ENCODE results near the gene ABCB6.
A peak's percentile ranks its signal among the peaks of the same experiment; 100 is the strongest.

ABCB6 gene

GRCh38 chr2:219177552-219178376 is 41.0 kb downstream of the ABCB6 start, which contains the start of gene RETREG2 (continued):
- TF ChIP-seq, protein P1, sequence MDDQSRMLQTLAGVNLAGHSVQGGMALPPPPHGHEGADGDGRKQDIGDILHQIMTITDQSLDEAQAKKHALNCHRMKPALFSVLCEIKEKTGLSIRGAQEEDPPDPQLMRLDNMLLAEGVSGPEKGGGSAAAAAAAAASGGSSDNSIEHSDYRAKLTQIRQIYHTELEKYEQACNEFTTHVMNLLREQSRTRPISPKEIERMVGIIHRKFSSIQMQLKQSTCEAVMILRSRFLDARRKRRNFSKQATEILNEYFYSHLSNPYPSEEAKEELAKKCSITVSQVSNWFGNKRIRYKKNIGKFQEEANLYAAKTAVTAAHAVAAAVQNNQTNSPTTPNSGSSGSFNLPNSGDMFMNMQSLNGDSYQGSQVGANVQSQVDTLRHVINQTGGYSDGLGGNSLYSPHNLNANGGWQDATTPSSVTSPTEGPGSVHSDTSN (CRISPR knock-in tag; IDR thresholded peaks at IDR 0.05), result peak; percentile 33; the same call in 1 of the 2 replicates
- TF ChIP-seq, protein P2, sequence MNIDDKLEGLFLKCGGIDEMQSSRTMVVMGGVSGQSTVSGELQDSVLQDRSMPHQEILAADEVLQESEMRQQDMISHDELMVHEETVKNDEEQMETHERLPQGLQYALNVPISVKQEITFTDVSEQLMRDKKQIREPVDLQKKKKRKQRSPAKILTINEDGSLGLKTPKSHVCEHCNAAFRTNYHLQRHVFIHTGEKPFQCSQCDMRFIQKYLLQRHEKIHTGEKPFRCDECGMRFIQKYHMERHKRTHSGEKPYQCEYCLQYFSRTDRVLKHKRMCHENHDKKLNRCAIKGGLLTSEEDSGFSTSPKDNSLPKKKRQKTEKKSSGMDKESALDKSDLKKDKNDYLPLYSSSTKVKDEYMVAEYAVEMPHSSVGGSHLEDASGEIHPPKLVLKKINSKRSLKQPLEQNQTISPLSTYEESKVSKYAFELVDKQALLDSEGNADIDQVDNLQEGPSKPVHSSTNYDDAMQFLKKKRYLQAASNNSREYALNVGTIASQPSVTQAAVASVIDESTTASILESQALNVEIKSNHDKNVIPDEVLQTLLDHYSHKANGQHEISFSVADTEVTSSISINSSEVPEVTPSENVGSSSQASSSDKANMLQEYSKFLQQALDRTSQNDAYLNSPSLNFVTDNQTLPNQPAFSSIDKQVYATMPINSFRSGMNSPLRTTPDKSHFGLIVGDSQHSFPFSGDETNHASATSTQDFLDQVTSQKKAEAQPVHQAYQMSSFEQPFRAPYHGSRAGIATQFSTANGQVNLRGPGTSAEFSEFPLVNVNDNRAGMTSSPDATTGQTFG (tag by site-specific recombination; IDR thresholded peaks at IDR 0.05; ENCODE audit: borderline replicate concordance), result no peak
- TF ChIP-seq, protein P3, sequence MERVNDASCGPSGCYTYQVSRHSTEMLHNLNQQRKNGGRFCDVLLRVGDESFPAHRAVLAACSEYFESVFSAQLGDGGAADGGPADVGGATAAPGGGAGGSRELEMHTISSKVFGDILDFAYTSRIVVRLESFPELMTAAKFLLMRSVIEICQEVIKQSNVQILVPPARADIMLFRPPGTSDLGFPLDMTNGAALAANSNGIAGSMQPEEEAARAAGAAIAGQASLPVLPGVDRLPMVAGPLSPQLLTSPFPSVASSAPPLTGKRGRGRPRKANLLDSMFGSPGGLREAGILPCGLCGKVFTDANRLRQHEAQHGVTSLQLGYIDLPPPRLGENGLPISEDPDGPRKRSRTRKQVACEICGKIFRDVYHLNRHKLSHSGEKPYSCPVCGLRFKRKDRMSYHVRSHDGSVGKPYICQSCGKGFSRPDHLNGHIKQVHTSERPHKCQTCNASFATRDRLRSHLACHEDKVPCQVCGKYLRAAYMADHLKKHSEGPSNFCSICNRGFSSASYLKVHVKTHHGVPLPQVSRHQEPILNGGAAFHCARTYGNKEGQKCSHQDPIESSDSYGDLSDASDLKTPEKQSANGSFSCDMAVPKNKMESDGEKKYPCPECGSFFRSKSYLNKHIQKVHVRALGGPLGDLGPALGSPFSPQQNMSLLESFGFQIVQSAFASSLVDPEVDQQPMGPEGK (tag by site-specific recombination; IDR thresholded peaks at IDR 0.05), result peak; percentile 72
- TF ChIP-seq WT1 (tag by site-specific recombination; IDR thresholded peaks at IDR 0.05) (peak; percentile 95), ZBTB17 (tag by site-specific recombination; IDR thresholded peaks at IDR 0.05) (peak; percentile 32; the same call in 1 of the 2 replicates), ZNF610 (tag by site-specific recombination; IDR thresholded peaks at IDR 0.05; ENCODE audit: borderline replicate concordance) (0 out of 2 replicates have a peak, but pooled peaks have one; percentile 26), ZNF2 (tag by site-specific recombination; IDR thresholded peaks at IDR 0.05) (no peak), BCL11A (tag by site-specific recombination; IDR thresholded peaks at IDR 0.05; ENCODE audit: low read depth) (0 out of 2 replicates have a peak, but pooled peaks have one; percentile 22), ZNF76 (tag by site-specific recombination; IDR thresholded peaks at IDR 0.05; ENCODE audit: borderline replicate concordance, low read depth) (peak; percentile 60; the same call in 1 of the 2 replicates), ZNF335 (tag by site-specific recombination; conservative IDR thresholded peaks at IDR 0.05) (peak; percentile 57), ZNF621 (tag by site-specific recombination; IDR thresholded peaks at IDR 0.05) (no peak), KLF7 (tag by site-specific recombination; IDR thresholded peaks at IDR 0.05; ENCODE audit: borderline replicate concordance) (peak; percentile 87), ZBTB20 (tag by site-specific recombination; IDR thresholded peaks at IDR 0.05) (peak; percentile 86), ZFHX2 (tag by site-specific recombination; conservative IDR thresholded peaks at IDR 0.05) (peak; percentile 21), ZNF324 (tag by site-specific recombination; IDR thresholded peaks at IDR 0.05) (no peak), KLF8 (tag by site-specific recombination; IDR thresholded peaks at IDR 0.05) (peak; percentile 85), ZNF521 (tag by site-specific recombination; IDR thresholded peaks at IDR 0.05) (no peak)
- TF ChIP-seq, protein P4, sequence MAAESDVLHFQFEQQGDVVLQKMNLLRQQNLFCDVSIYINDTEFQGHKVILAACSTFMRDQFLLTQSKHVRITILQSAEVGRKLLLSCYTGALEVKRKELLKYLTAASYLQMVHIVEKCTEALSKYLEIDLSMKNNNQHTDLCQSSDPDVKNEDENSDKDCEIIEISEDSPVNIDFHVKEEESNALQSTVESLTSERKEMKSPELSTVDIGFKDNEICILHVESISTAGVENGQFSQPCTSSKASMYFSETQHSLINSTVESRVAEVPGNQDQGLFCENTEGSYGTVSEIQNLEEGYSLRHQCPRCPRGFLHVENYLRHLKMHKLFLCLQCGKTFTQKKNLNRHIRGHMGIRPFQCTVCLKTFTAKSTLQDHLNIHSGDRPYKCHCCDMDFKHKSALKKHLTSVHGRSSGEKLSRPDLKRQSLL (tag by site-specific recombination; IDR thresholded peaks at IDR 0.05), result no peak
- TF ChIP-seq, protein P5, sequence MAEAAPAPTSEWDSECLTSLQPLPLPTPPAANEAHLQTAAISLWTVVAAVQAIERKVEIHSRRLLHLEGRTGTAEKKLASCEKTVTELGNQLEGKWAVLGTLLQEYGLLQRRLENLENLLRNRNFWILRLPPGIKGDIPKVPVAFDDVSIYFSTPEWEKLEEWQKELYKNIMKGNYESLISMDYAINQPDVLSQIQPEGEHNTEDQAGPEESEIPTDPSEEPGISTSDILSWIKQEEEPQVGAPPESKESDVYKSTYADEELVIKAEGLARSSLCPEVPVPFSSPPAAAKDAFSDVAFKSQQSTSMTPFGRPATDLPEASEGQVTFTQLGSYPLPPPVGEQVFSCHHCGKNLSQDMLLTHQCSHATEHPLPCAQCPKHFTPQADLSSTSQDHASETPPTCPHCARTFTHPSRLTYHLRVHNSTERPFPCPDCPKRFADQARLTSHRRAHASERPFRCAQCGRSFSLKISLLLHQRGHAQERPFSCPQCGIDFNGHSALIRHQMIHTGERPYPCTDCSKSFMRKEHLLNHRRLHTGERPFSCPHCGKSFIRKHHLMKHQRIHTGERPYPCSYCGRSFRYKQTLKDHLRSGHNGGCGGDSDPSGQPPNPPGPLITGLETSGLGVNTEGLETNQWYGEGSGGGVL (tag by site-specific recombination; IDR thresholded peaks at IDR 0.05), result peak; percentile 39; the same call in 1 of the 2 replicates
